WI38 (cell line): ENCODE results near the gene UGT8.

Source experiments
- H3K4me3 ChIP-seq: 2 replicates; pipeline ENCODE4 v1.5.1; 2011; ENCODE audit warnings: low read depth, mild to moderate bottlenecking, control low read depth, low read length
- CTCF ChIP-seq: IDR thresholded peaks from 2 replicates; pipeline ENCODE4 v1.5.1; 2012; ENCODE audit warnings: low read depth, mild to moderate bottlenecking, control low read depth, low read length

Gene UGT8

GRCh38 chr4:114598191-114599121 lies at the start of gene UGT8:
UGT8 (plus strand) TSS chr4:114598807; CDS start chr4:114622881, 24,074 bp downstream.
- H3K4me3 ChIP-seq = peak within 1 kb of the TSS; percentile 46

GRCh38 chr4:114549638-114550037 lies 49.0 kb upstream of the UGT8 start:
- no peak for TF ChIP-seq CTCF
- H3K4me3 ChIP-seq = no peak overlapping the region

More at GRCh38 chr4:114598191-114599121, at the start of gene UGT8:
- TF ChIP-seq CTCF = no peak

- no peak for TF ChIP-seq CTCF
- H3K4me3 ChIP-seq = no peak overlapping the region
Measured at GRCh38 chr4:114558446-114559020, 40.1 kb upstream of the UGT8 start.

- no peak overlapping the region for H3K4me3 ChIP-seq
- no peak for TF ChIP-seq CTCF
Measured at GRCh38 chr4:114561590-114561989, 37.0 kb upstream of the UGT8 start.

- no peak for TF ChIP-seq CTCF
- no peak overlapping the region for H3K4me3 ChIP-seq
Measured at GRCh38 chr4:114562176-114562904, 36.3 kb upstream of the UGT8 start.

- no peak overlapping the region for H3K4me3 ChIP-seq
- no peak for TF ChIP-seq CTCF
Measured at GRCh38 chr4:114563536-114564315, 34.9 kb upstream of the UGT8 start.
